Mesendoderm (in vitro differentiated cells): ENCODE results near the gene FAM117A.
A peak's percentile ranks its signal among the peaks of the same experiment; 100 is the strongest.
"Not testable (repeated sequence)": the region's sequence is repeated elsewhere in the genome, so short reads cannot be mapped to it uniquely, and the experiment has no call there.

Experiments used
- DNase-seq: peaks from one replicate; pipeline ENCODE4 v3.0.0; 2013
- H2AK5ac ChIP-seq: 2 replicates; pipeline ENCODE4 v1.6.1; 2013; ENCODE audit warnings: low read length, inconsistent platforms
- H2BK120ac ChIP-seq: 2 replicates; pipeline ENCODE4 v1.6.1; 2013; ENCODE audit warnings: low read depth, mild to moderate bottlenecking, low read length, moderate library complexity, mixed read lengths
- H2BK15ac ChIP-seq: replicated peaks from 2 replicates; pipeline ENCODE4 v1.6.1; 2013; ENCODE audit warnings: low read depth, mild to moderate bottlenecking, moderate library complexity
- H2BK5ac ChIP-seq: 2 replicates; pipeline ENCODE4 v1.6.1; 2013; ENCODE audit warnings: low read length, inconsistent platforms
- H3K18ac ChIP-seq: 2 replicates; pipeline ENCODE4 v1.6.1; 2013; ENCODE audit warnings: mild to moderate bottlenecking, low read length, mixed read lengths
- H3K23ac ChIP-seq: one replicate; pipeline ENCODE4 v1.6.1; 2013; ENCODE audit warnings: low read length
- H3K27ac ChIP-seq: 2 replicates; pipeline ENCODE4 v1.5.1; 2013; ENCODE audit warnings: low read depth, mild to moderate bottlenecking, inconsistent platforms, low read length, moderate library complexity
- H3K27me3 ChIP-seq: 2 replicates; pipeline ENCODE4 v1.6.1; 2013; ENCODE audit warnings: low read length, control low read depth, mild to moderate bottlenecking, inconsistent platforms; ENCODE audit not compliant: insufficient read depth, poor library complexity
- H3K36me3 ChIP-seq: 2 replicates; pipeline ENCODE4 v1.6.1; 2013; ENCODE audit warnings: low read length, inconsistent platforms; ENCODE audit not compliant: control insufficient read depth, insufficient read depth
- H3K4ac ChIP-seq: one replicate; pipeline ENCODE4 v1.6.1; 2013; ENCODE audit warnings: low read depth, mild to moderate bottlenecking, low read length, moderate library complexity
- H3K4me1 ChIP-seq: 2 replicates; pipeline ENCODE4 v1.6.1; 2013; ENCODE audit warnings: low read depth, low read length, inconsistent platforms; ENCODE audit not compliant: control insufficient read depth
- H3K4me2 ChIP-seq: 2 replicates; pipeline ENCODE4 v1.6.1; 2013; ENCODE audit warnings: low read length
- H3K4me3 ChIP-seq: 2 replicates; pipeline ENCODE4 v1.5.1; 2013; ENCODE audit warnings: mild to moderate bottlenecking, low read length
- H3K56ac ChIP-seq: one replicate; pipeline ENCODE4 v1.6.1; 2013; ENCODE audit warnings: low read length
- H3K79me1 ChIP-seq: 2 replicates; pipeline ENCODE4 v1.6.1; 2013; ENCODE audit warnings: low read length, inconsistent platforms
- H3K79me2 ChIP-seq: 2 replicates; pipeline ENCODE4 v1.6.1; 2013; ENCODE audit warnings: mild to moderate bottlenecking, low read length; ENCODE audit not compliant: control insufficient read depth, insufficient read depth
- H3K9ac ChIP-seq: 2 replicates; pipeline ENCODE4 v1.6.1; 2013; ENCODE audit warnings: low read length, inconsistent platforms
- H4K5ac ChIP-seq: one replicate; pipeline ENCODE4 v1.6.1; 2013; ENCODE audit warnings: low read length
- H4K8ac ChIP-seq: one replicate; pipeline ENCODE4 v1.6.1; 2013; ENCODE audit warnings: low read depth, mild to moderate bottlenecking, control low read depth, low read length, moderate library complexity
- WGBS: extraction: QIAGEN DNeasy Blood & Tissue Kit; methylation state at CpG from one replicate; pipeline ENCODE4 v1.1.7; 2013; ENCODE audit warnings: low lambda C conversion rate, missing lambda C conversion rate; ENCODE audit not compliant: insufficient coverage; ENCODE audit errors: extremely low coverage; 5-methylcytosine and 5-hydroxymethylcytosine counted together

The FAM117A gene

DNA sequence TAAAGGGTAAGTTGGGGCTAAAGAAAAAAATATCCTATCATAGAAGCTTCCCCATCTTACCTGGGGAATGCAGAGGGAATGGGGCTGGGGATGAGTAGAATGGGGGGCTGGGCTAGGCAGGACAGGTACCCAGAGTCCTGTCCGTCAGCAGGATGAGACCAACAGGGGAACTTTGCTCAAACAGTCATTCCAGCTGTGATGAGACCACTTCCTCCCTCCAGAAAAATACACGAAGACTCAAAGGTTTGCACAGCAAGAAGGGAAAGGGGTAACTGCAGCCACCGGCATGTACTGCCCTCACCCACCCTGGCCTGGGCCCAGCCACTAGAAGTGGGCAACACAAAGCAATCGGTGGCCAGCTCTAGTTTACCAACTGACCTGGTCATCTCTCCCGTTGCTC lies 35.5 kb downstream of the FAM117A start:
- Histone ChIP-seq H3K4me1 (no peaks in the 10 kb centered on the region), H3K79me2 (no peaks in the 10 kb centered on the region), H2BK15ac (no peak overlapping the region), H2AK5ac (no peak overlapping the region), H4K8ac (no peak overlapping the region), H3K4me2 (no peak overlapping the region), H4K5ac (no peak overlapping the region), H3K27me3 (no peaks in the 10 kb centered on the region), H3K18ac (no peak overlapping the region), H3K4me3 (no peak overlapping the region), H3K4ac (no peak overlapping the region), H2BK5ac (no peak overlapping the region), H2BK120ac (no peak overlapping the region), H3K56ac (no peak overlapping the region), H3K23ac (no peak overlapping the region), H3K36me3 (no peaks in the 10 kb centered on the region), H3K79me1 (no peaks in the 10 kb centered on the region), H3K27ac (no peak overlapping the region), H3K9ac (no peak overlapping the region)
- WGBS: no CpG with 5 or more reads among the region's 5 CpGs
- no peak for DNase-seq

DNA sequence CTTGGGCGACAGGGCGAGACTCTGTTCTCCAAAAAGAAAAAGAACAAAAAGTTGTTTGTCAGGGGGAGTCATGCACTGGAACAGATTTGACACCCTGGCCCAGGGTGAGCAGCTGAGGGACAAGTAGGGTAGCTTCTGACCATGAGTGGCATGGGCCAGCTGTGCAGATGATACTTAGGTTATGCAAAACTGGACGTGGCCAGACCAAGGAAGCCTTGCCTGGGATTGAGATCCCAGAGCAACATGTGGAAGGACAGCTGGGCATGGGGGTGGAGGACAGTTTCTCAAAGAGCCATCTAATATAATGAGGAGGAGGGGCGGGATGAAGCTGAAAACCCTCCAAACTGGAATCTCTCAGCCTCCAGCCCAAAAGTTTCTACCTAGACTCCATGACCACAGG lies 36.6 kb downstream of the FAM117A start:
- Histone ChIP-seq H3K18ac (no peak overlapping the region), H2BK120ac (no peak overlapping the region), H2AK5ac (no peak overlapping the region), H3K23ac (no peak overlapping the region), H3K4me3 (no peak overlapping the region), H3K56ac (no peak overlapping the region), H3K36me3 (no peaks in the 10 kb centered on the region), H2BK15ac (no peak overlapping the region), H3K4me1 (no peaks in the 10 kb centered on the region), H2BK5ac (no peak overlapping the region), H3K27ac (no peak overlapping the region), H4K8ac (no peak overlapping the region), H3K79me1 (no peaks in the 10 kb centered on the region), H3K79me2 (no peaks in the 10 kb centered on the region), H3K9ac (no peak overlapping the region), H4K5ac (no peak overlapping the region), H3K4ac (no peak overlapping the region), H3K27me3 (no peaks in the 10 kb centered on the region), H3K4me2 (no peak overlapping the region)
- no peak for DNase-seq
- WGBS: no CpG with 5 or more reads among the region's 4 CpGs

DNA sequence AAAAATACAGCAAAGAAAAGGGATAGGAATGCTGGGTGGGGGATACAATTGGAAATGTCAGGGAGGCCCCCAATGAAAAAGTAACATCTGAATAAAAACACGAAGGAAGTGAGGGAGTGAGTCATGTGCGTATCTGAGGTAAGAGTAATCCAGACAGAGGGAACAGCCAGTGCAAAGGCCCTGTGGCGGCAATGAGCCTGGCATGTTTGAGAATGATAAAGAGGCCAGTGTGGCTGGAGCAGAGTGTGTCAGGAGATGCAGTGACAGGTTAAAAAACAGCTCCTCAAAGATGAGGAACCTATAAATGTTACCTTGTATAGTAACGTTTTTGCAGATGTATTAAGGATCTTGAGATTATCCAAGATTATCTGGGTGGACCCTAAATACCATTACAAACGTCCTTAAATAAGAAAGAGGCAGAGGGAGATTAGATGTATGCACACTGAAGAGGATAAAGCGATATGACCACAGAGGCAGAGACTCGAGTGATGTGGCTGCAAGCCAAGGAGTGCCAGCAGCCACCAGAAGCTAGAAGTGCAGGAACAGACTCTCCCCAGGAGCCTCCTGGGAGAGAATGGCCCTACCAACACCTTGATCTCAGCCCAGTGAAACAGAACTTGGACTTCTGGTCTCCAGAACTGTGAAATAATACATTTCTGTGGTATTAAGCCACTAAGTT lies 38.3 kb downstream of the FAM117A start:
- Histone ChIP-seq H2BK5ac (no peak overlapping the region), H3K79me1 (no peaks in the 10 kb centered on the region), H4K8ac (no peak overlapping the region), H2BK120ac (no peak overlapping the region), H2AK5ac (no peak overlapping the region), H3K9ac (no peak overlapping the region), H3K4me1 (no peaks in the 10 kb centered on the region), H3K23ac (no peak overlapping the region), H3K27me3 (no peaks in the 10 kb centered on the region), H3K4ac (no peak overlapping the region), H3K36me3 (no peaks in the 10 kb centered on the region), H3K18ac (no peak overlapping the region), H4K5ac (no peak overlapping the region), H2BK15ac (no peak overlapping the region), H3K56ac (no peak overlapping the region), H3K79me2 (no peaks in the 10 kb centered on the region), H3K27ac (no peak overlapping the region), H3K4me2 (no peak overlapping the region), H3K4me3 (no peak overlapping the region)
- no CpG with 5 or more reads among the region's 7 CpGs for WGBS
- DNase-seq: no peak

DNA sequence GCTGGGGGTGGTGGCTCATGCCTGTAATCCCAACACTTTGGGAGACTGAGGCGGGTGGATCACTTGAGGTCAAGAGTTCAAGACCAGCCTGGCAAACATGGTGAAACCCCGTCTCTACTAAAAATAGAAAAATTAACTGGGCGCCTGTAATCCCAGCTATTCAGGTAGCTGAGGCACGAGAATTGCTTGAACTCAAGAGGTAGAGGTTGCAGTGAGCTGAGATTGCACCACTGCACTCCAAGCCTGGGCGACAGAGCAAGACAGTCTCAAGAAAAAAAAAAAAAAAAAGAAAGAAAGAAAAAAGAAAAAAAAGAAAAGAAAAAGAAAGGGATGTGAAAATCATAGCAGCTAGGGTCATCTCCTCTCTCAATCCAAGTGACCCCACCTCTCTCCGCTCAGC lies 39.4 kb downstream of the FAM117A start:
- not testable (repeated sequence) for H3K18ac ChIP-seq, H3K4ac ChIP-seq, H2BK120ac ChIP-seq, H3K79me1 ChIP-seq, H3K79me2 ChIP-seq, H3K4me1 ChIP-seq, H3K9ac ChIP-seq, H3K56ac ChIP-seq, H3K36me3 ChIP-seq, H2BK5ac ChIP-seq, H2BK15ac ChIP-seq, H3K27ac ChIP-seq, H3K23ac ChIP-seq, DNase-seq, H4K8ac ChIP-seq, H3K27me3 ChIP-seq, H2AK5ac ChIP-seq, H3K4me2 ChIP-seq, H3K4me3 ChIP-seq, H4K5ac ChIP-seq
- no CpG with 5 or more reads among the region's 6 CpGs for WGBS

DNA sequence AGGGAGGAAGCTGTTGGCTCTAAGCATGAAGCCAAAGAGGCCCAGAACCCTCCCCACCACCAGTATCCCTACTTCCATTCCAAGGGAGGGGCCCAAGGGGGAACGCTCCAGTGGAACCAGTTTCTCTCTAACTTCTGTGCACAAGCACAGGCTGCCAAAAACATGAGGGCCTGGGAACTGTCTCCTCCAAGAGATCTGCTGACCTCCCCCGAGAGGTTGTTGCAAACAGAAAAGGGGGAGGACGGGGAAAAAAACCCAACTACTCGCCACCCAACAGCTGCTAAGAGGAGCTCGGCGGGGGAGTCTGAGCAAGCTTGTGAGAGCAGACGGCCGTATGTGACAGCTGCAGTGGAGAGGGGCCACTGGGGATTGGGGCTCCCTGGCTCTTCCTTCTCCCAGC lies 40.5 kb downstream of the FAM117A start:
- H2BK5ac ChIP-seq: no peak overlapping the region
- H3K4me1 ChIP-seq: no peaks in the 10 kb centered on the region
- no peak overlapping the region for H3K4me2 ChIP-seq
- no peak for DNase-seq
- no peak overlapping the region for H3K23ac ChIP-seq
- no peak overlapping the region for H4K8ac ChIP-seq
- no peaks in the 10 kb centered on the region for H3K36me3 ChIP-seq
- H2AK5ac ChIP-seq: no peak overlapping the region
- H3K27ac ChIP-seq: no peak overlapping the region
- H3K9ac ChIP-seq: no peak overlapping the region
- no peak overlapping the region for H3K18ac ChIP-seq
- no peaks in the 10 kb centered on the region for H3K27me3 ChIP-seq
- H2BK15ac ChIP-seq: no peak overlapping the region
- no peak overlapping the region for H2BK120ac ChIP-seq
- no peak overlapping the region for H4K5ac ChIP-seq
- WGBS: no CpG with 5 or more reads among the region's 8 CpGs
- no peaks in the 10 kb centered on the region for H3K79me2 ChIP-seq
- H3K4ac ChIP-seq: no peak overlapping the region
- H3K79me1 ChIP-seq: no peaks in the 10 kb centered on the region
- H3K4me3 ChIP-seq: no peak overlapping the region
- H3K56ac ChIP-seq: no peak overlapping the region

DNA sequence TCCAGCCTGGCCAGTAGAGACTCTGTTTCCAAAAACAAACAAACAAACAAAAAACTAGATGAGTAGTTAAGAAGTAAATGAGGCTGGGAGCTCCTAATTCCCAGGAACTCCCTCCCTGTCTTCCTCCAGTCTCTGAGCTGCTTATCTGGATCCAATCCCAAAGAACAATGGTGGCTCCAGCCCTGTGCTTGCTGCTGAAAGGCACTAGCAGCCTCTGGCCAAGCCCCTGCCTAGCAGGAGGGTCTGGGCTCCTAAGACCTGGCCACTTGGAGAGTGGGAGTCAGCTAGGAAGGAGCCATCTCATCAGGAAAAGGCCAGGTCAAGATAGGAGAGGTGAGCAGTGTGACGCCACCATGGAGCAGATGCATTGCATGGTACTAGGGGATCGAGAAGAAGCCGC lies 41.9 kb downstream of the FAM117A start:
- Histone ChIP-seq H4K5ac (no peak overlapping the region), H3K56ac (peak overlapping the region; percentile 42), H3K27ac (no peak overlapping the region), H3K23ac (no peak overlapping the region), H2BK15ac (no peak overlapping the region), H2BK120ac (no peak overlapping the region), H3K18ac (no peak overlapping the region), H2AK5ac (no peak overlapping the region), H3K36me3 (no peaks in the 10 kb centered on the region), H4K8ac (no peak overlapping the region), H3K4me1 (no peaks in the 10 kb centered on the region), H3K27me3 (no peaks in the 10 kb centered on the region), H3K4me3 (no peak overlapping the region), H3K79me1 (no peaks in the 10 kb centered on the region), H3K4ac (no peak overlapping the region), H3K4me2 (no peak overlapping the region), H3K9ac (no peak overlapping the region), H3K79me2 (no peaks in the 10 kb centered on the region), H2BK5ac (no peak overlapping the region)
- peak; percentile 22 for DNase-seq
- WGBS: no CpG with 5 or more reads among the region's 3 CpGs
